ENCODE results near the gene ANKRD36B.
"Not testable (repeated sequence)": the region's sequence is repeated elsewhere in the genome, so short reads cannot be mapped to it uniquely, and the experiment has no call there.

DNA sequence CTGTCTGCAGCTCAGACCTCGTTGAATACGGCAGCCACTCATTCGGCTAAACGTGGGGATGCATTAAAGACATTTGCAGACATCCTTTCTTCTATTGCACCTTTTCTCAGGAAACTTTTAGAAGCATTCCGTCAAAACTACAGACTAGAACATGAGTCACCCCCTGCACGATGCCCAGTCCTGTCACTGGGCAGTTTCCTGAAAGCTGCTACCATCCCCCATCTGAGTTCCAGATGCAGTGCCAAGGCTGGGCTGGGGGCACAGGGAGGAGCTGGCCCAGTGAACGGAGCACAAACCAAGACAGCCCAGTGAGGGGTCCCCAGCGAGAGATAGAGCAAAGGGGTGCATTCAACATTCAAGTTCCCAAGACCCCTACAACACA lies 36.4 kb upstream of the ANKRD36B start:
- TF ChIP-seq, protein P1, sequence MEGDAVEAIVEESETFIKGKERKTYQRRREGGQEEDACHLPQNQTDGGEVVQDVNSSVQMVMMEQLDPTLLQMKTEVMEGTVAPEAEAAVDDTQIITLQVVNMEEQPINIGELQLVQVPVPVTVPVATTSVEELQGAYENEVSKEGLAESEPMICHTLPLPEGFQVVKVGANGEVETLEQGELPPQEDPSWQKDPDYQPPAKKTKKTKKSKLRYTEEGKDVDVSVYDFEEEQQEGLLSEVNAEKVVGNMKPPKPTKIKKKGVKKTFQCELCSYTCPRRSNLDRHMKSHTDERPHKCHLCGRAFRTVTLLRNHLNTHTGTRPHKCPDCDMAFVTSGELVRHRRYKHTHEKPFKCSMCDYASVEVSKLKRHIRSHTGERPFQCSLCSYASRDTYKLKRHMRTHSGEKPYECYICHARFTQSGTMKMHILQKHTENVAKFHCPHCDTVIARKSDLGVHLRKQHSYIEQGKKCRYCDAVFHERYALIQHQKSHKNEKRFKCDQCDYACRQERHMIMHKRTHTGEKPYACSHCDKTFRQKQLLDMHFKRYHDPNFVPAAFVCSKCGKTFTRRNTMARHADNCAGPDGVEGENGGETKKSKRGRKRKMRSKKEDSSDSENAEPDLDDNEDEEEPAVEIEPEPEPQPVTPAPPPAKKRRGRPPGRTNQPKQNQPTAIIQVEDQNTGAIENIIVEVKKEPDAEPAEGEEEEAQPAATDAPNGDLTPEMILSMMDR (IDR thresholded peaks at IDR 0.05; ENCODE audit: low read length): not testable (repeated sequence)
- not testable (repeated sequence) for TF ChIP-seq EZH2 (IDR thresholded peaks at IDR 0.05; ENCODE audit: borderline replicate concordance, low read length)

Measured in OCI-LY1 (cell line).